22Rv1 (cell line): ENCODE data around the gene PKNOX2.

ENCODE experiments used
- H3K27ac ChIP-seq: fragments of 450-650 bp; 2 replicates; pipeline ENCODE4 v1.5.1; 2017
- CTCF ChIP-seq: fragments of 450-650 bp; IDR thresholded peaks from 2 replicates; pipeline ENCODE4 v1.5.1; 2017; ENCODE audit warnings: mild to moderate bottlenecking
- ZFX ChIP-seq: fragments of 450-650 bp; IDR thresholded peaks from 2 replicates; pipeline ENCODE4 v1.6.1; 2017; ENCODE audit warnings: antibody characterized with exemption, borderline replicate concordance

Gene PKNOX2

GRCh38 chr11:125164422-125165110 is at the start of gene PKNOX2:
Gene PKNOX2 (plus strand): TSS chr11:125164751. CDS start chr11:125351306, 186,555 bp downstream.
- H3K27ac ChIP-seq = no peak within 1 kb of the TSS
- no peak for TF ChIP-seq ZFX
- TF ChIP-seq CTCF = peak; percentile 87

- no peak overlapping the region for H3K27ac ChIP-seq
- TF ChIP-seq ZFX = no peak
- no peak for TF ChIP-seq CTCF
Measured at GRCh38 chr11:125117429-125117828, 47.1 kb upstream of the PKNOX2 start.

- TF ChIP-seq CTCF (no peak), ZFX (no peak)
- no peak overlapping the region for H3K27ac ChIP-seq
Measured at GRCh38 chr11:125123194-125123946, 41.2 kb upstream of the PKNOX2 start.

- TF ChIP-seq CTCF = peak; percentile 85
- no peak for TF ChIP-seq ZFX
- no peak overlapping the region for H3K27ac ChIP-seq
Measured at GRCh38 chr11:125123947-125124617, 40.5 kb upstream of the PKNOX2 start.

- H3K27ac ChIP-seq = no peak overlapping the region
- TF ChIP-seq CTCF (no peak), ZFX (no peak)
Measured at GRCh38 chr11:125124618-125124992, 39.9 kb upstream of the PKNOX2 start.

GRCh38 chr11:125128450-125128849 is 36.1 kb upstream of the PKNOX2 start:
- H3K27ac ChIP-seq = no peak overlapping the region
- no peak for TF ChIP-seq CTCF
- TF ChIP-seq ZFX = no peak
